ENCODE data around the gene HEMGN. TPM values are rescaled to one million over a fixed set of nuclear protein-coding genes. Genes with fewer than 3 reads are reported as not detected.

Gene HEMGN
- total RNA-seq, 1 donor: 15.1 TPM

DNA sequence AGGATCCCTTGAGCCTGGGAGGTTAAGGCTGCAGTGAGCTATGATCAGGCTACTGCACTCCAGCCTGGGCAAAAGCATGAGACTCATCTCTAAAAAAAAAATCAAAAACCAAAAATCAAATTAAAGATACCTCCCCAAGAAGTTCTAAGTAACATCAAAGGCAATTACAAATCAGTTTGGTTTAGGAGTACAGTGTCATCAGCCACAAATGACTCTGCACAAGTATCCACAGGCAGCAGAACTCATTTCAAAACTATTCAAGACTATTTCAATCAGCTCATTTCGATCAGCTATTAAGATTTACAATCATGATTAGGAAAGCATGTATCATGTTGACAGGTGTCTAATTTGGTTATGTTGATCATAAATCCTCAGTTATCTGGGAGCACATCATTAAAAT lies 34.8 kb downstream of the HEMGN start:
- no peak for DNase-seq (ENCODE audit: low read depth in 2 of 3, low spot score in 2 of 3)

DNA sequence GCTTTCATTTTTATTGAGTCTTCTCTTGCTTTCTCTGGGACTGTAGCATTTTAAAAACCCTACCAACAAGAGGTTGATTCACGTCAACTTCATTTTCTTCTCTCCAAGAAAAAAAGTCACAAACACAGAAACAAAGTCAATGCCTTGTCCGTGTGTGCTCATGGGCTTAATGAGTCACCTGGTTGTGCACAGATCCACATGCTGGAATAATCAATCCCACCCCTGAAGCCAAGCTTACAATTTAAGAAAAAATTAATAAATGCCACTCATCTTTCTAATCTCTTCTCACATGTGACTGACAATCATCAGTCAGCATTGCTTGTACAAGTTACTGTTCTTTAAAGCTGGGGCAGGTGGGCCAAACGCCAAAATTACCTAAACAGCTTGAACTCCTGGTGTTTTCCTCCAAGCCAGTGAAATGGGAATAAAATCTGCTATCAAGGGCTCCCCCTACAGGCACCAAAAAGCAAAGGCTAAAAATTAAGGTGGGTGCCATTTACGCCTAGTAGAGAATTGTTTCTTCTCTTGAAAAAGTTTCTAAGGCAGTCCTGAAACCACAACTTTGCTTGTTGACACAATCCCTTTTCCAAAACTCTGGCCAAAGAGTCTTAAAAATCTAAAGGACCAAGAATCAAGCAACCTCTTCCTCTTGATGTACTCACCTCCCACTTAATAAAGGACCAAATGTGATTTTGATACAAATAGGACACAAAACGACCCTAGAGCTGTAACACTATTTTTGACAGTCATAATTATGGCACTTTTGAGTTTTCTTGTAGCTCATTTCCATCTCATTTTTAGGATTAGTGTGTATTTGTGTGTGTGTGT lies 37.0 kb downstream of the HEMGN start:
- peak in 1 of 3 donors; percentile 54 for DNase-seq (ENCODE audit: low read depth in 2 of 3, low spot score in 2 of 3)

DNA sequence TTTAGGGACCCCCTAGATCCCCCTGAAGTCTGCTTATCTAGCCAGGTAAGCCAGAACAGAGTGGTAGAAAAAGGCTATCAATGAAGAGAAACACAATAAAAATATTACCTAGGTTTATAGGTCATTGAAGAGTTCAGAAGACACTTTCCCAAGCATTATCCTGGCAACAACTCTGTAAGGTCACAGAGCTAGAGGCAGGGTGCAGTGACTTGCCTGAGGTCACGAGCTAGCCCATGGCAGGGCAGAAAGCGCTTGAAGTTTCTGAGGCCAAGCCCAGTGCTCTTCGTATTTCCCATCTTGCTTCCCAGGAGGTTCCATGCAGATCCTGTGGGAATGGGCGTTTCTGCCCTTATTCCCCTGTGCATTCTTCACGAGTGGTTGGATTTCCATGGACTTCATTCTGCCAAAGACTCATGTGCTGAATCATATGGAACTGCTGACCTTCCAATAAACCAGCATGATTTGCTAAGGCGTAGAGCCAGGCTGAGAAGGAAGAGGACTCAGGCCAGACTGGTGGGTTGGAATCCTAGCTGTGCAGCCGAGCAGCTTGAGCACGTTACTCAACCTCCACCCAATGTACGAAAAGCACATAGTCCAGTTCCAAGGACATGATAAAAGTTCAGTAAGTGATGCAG lies 37.8 kb downstream of the HEMGN start:
- DNase-seq (ENCODE audit: low read depth in 2 of 3, low spot score in 2 of 3): no peak

DNA sequence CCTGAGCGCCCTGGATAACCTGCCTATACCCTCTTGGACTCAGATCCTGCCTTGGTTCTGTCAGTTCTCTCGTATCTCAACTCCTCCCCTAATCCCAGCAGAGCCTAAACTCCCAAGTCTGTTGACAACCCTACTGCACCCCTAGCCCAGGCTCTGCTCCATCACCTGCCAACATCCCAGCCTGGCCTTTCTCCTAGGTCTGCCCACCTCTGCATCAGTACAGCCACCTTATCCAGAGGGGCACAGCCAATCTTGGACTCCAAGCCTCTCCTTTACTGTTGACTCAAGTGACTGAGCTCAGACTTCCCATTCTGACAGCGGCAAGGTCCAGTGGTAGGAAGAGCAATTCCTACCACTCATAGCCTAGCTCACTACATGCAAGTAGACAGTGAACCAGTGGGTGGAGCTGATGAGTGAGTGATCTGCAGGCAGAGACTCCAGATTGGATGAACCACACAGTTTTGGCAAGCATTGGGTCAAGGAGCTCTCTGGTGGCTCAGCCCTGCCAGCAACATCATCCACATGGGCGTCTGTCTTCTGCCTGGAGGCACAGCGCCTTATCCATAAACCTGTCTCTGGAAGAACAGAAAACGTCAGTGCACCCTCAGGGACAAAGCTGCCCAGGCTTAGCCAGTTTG lies 42.2 kb downstream of the HEMGN start:
- DNase-seq (ENCODE audit: low read depth in 2 of 3, low spot score in 2 of 3): no peak

DNA sequence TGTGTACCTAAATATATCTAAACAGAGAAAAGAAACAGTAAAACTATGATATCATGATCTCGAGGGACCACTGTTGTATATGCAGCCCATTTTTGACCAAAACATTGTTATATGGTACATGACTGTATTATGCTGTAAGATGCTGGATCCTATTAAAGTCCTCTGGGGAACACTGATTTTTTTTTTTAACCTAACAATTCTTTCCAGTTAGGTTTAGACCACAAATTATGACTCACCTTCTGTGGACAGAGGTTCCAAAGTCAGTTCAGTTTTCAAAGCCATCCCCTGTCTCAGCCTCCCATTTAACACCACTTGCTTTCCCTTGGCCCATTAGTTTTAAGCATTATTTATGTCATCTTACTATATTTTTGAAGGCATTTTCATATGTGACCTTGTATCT lies 42.8 kb downstream of the HEMGN start:
- DNase-seq (ENCODE audit: low read depth in 2 of 3, low spot score in 2 of 3): no peak

DNA sequence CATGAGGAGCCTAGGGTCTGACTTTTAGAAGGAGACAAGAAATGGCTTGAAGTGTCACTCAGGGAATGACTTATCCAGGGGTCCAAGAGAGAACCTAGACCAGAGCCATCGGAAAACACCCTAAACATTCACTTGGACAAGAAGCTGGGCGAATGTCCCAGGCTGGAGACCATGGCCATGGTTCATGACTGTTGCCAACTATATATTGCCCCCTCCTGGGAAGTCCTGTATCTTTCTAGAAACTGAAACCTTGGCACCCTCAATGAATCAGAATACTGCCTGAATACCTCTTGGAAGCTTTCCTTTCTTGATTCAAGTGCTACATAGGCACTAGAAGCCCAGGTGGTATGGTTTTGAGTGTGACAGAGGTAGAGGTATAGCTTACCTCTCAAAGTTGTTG lies 45.6 kb downstream of the HEMGN start:
- DNase-seq (ENCODE audit: low read depth in 2 of 3, low spot score in 2 of 3): no peak

GRCh38 chr9:97891736-97892135 lies 46.2 kb downstream of the HEMGN start:
- no peak for DNase-seq (ENCODE audit: low read depth in 2 of 3, low spot score in 2 of 3)

DNA sequence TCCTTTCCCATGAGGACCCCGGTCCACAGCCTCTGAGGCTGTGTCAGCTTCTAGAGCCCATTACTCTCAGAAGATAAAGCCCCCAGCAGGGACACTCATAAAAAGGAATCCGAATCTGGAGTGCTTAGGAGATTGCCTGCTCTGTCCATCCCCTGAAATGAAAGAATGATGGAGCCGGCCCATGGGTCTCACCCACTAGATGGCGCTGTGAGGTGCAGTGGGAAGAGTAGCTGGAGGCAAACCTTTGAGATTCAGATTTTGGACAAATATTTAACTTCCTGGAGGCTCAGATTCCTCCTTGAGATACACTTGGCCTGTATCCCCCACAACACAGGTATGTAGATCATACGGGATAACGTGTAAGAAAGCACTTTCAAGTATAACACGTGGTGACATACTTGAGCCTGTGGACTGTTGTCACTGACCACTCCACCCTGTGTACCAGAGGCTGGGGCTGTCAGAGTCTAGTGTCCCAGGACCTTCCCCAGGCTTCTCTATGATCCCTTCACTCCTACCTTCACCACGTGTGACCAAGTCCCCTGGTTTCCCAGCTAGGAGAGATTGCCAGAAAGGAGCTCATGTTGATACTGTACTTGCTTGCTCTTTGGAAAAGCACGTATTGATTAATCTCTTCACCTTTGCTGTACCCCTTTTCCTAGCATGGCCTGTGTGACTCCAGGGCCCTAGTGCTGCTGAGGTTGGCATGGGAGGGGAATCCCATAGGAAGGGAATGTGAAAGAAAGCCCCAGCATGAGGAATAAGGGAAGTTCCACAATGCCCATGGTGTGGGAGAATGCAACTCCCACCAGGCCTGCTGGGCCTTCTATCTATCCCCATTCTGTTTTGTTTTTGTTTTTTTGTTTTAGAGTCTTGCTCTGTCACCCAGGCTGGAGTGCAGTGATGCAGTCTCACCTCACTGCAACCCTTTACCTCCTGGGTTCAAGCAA lies 47.8 kb downstream of the HEMGN start:
- peak in 1 of 3 donors; percentile 48 for DNase-seq (ENCODE audit: low read depth in 2 of 3, low spot score in 2 of 3)

- DNase-seq (ENCODE audit: low read depth in 2 of 3, low spot score in 2 of 3): no peak
These were observed 57.6 kb downstream of the HEMGN start for GRCh38 chr9:97880336-97880735.

Small RNAs within 50 kb of the gene (small RNA-seq; reads per million reads assigned to genes)
- gene RF00019: not detected

Other genes with a start within 250 kb of the HEMGN start
- gene XPA, start 240.8 kb downstream of the HEMGN start, total RNA-seq: 4.3 TPM
- not detected for gene FOXE1, start 84.9 kb downstream of the HEMGN start, total RNA-seq
- gene TRMO, start 15.7 kb downstream of the HEMGN start, total RNA-seq: 24.5 TPM
- gene ANP32B, start 45.2 kb upstream of the HEMGN start, total RNA-seq: 12.1 TPM
- 80.8 TPM for gene NANS, start 118.6 kb upstream of the HEMGN start, total RNA-seq
- 33.4 TPM for gene TRIM14, start 181.1 kb upstream of the HEMGN start, total RNA-seq

Data from hematopoietic multipotent progenitor cell (in vitro differentiated cells).